ENCODE results near the gene FAM241A.
"Not testable (repeated sequence)": the region's sequence is repeated elsewhere in the genome, so short reads cannot be mapped to it uniquely, and the experiment has no call there.

FAM241A gene

GRCh38 chr4:112140536-112140935 is 4.7 kb upstream of the FAM241A start:
- no peak for DNase-seq

DNA sequence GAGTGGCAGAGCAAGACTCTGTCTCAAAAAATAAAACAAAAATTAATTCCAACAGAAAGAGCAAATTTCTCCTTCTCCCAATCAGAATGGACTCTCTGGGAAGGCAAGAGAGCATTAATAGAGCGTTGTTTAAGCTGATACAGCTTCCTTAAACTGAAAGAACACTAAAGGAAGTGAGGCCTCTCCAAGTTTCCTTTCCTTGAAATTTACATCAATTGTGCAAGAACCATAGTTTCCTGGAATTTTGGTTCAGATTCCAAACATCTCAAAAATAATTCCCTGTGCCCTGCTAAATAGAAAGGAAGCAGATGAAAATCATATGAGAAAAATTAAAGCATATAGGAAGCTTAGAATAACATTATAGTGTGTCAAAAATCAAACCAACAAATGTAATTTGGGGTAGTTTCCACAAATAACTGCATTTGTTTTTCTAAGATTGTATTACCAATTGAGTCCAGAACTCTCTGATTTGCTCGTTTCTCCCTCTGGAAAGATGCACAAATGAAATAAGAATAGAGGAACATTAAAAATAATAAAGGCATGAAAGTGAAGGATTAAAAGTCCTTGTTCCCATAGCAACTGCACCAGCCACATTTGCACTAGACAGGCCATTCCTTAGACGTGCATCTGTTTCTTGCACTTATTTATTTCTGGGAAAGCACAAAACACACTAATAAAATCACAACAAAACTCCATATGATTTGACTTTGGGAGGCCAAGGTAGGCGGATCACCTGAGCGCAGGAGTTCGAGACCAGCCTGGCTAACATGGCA is 3.7 kb upstream of the FAM241A start:
- DNase-seq, result no peak

GRCh38 chr4:112142182-112142581 is 3.1 kb upstream of the FAM241A start:
- no peak for DNase-seq

GRCh38 chr4:112143781-112144180 is 1.5 kb upstream of the FAM241A start:
- no peak for DNase-seq

DNA sequence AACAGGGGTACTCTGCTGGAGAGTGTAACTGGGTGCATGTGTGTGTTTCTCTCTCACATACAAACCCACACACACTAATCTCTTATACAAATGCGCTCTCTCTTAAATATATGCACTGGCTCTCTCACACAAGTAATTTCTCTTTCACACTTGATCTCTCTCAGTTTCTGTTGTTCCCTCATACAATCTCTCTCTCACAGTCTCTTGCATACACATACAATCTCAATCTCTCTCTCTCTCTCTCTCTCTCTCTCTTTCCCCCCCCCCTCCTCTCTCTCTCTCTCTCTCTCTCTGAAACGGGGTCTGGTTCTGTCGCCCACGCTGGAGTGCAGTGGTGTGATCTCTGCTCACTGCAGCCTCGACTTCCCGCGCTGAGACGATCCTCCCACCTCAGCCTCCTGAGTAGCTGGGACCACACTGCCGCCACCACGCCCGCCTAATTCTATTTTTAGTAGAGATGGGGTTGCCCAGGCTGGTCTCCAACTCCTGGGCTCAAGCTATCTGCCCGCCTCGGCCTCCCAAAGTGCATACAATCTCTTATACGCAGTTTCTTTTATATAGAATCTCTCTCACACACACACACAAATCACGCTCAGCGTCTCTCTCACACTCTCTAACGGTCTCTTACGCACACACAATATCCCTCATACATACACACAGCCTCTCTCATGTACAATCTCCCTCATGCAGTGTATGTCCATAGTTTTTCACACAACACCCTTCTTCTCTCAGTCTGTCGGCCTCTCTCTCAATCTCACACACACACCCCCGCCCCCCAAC is 518 bp upstream of the FAM241A start:
- DNase-seq, result no peak

- no peak for DNase-seq
Measured at GRCh38 chr4:112145790-112146501, 692 bp downstream of the FAM241A start.

- no peak for DNase-seq
Measured at GRCh38 chr4:112146502-112146813, 1.2 kb downstream of the FAM241A start.

DNA sequence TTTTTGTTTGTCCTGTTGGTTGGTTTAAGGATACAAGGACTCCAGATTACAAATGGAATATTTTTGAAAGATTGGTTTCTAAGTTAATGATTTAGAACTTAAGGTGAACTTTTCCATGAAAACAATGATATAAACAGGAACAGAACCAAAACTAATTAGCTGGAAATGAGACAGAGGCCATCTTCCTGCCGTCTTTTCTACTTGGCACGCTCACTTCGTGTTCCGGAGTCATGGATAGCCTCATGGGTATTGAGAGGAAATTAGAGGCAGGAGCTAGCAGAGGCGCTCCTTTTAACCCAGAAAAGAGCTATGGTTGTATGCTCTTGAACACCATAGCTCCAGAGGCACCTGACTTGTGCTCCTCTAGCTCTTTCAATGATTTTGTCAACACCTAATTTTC is 2.4 kb downstream of the FAM241A start:
- no peak for DNase-seq

DNA sequence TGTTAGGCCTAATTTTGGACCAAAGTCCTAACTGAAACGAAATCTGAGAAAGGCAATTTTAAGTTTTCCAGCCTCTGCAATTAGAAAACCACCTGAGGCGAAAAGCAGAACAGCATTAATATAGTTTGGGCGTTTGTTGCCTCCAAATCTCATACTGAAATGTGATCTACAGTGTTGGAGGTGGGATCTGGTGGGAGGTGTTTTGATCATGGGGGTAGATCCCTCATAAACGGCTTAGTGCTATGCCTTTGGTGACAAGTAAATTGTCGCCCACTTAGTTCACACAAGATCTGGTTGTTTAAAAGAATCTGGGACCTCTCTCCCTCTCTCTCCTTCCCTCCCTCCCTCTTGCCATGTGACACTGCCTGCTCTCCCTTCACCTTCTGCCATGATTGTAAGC is 5.7 kb downstream of the FAM241A start:
- no peak for DNase-seq

GRCh38 chr4:112152521-112152920 is 7.3 kb downstream of the FAM241A start:
- no peak for DNase-seq

DNA sequence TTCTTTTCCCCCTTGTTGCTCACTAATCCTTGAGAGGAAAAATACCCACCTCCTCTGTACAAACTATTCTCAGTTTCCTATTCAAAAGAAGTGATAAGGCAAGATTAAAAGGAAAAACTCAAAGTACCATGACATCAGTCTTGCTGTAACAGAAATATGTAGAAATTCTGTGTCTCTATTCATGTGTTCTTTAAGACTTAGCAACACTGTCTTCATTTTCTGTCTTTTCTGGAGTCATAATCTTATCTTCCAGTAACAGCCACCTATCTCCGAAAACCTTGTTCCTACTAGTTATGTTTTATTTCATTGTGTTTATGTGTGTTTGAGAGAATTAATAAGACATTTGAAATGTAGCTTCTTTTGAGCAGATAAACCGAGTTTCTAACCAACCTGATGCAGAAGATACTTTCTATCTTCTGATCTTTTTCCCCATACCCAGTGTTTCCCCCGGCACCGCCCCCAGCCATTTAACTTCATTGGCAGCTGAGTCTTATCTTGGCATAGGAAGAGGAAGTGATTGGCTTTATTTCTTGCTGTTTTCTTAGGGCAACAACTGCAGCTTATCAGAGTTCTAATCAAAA is 8.0 kb downstream of the FAM241A start:
- DNase-seq, result no peak

- DNase-seq, result no peak
Measured at GRCh38 chr4:112156112-112156511, 10.9 kb downstream of the FAM241A start.

GRCh38 chr4:112156553-112156952 is 11.3 kb downstream of the FAM241A start:
- no peak for DNase-seq

DNA sequence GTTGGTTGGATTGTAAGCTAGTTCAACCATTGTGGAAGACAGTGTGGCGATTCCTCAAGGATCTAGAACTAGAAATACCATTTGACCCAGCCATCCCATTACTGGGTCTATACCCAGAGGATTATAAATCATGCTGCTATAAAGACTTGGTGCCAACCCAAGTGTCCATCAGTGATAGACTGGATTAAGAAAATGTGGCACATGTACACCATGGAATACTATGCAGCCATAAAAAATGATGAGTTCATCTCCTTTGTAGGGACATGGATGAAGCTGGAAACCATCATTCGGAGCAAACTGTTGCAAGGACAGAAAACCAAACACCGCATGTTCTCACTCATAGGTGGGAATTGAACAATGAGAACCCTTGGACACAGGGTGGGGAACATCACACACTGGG is 18.5 kb downstream of the FAM241A start:
- DNase-seq, result not testable (repeated sequence)

DNA sequence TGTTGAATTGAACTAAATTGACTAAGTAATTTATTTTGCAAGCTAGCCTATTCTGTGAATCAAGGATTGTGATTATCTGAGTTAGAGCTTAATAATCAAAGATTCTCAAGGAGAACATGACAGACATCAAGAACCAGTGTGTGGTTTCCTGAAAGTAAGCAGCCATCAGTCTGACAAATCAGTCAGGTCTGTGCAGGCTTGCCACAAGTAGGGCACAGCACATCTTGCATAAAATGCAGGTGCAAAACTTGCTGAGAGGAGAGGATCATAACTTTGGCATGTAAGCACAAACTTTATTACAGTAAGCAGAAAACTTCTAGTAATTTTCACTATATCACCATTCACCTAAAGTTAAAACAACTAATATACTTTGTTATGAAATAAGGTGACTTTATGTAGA is 22.5 kb downstream of the FAM241A start:
- no peak for DNase-seq

DNA sequence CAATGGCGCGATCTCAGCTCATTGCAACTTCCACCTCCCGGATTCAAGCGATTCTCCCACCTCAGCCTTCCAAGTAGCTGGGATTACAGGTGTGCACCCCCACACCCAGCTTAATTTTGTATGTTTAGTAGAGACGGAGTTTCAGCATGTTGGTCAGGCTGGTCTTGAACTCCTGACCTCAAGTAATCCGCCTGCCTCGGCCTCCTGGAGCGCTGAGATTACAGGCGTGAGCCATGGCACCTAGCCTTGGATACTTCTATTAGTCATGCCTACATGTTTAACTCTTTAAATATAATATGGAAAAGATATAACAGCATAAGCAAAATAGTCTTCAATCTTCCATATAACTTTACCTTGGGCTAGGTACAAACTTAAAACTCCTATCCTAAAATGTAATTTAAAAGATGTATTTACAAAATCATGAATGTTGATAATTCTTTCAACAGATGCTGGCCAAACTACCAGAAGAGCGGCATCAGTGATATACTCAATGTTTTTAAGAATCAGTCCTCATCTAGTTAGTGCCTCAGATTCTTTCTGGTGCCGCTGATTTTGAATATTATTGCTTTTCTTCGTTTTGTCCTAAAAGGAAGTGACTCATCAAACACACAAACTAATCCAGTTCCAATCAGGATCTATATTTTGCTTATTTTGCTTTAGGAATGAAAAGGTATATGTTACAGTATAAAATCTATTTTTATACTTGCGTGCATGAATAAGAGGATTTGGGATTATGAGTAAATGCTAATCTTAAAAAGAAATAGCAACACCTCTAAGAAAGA is 23.7 kb downstream of the FAM241A start:
- no peak for DNase-seq

GRCh38 chr4:112170451-112170993 is 25.3 kb downstream of the FAM241A start:
- DNase-seq, result no peak

GRCh38 chr4:112171051-112171763 is 26.0 kb downstream of the FAM241A start:
- not testable (repeated sequence) for DNase-seq

DNA sequence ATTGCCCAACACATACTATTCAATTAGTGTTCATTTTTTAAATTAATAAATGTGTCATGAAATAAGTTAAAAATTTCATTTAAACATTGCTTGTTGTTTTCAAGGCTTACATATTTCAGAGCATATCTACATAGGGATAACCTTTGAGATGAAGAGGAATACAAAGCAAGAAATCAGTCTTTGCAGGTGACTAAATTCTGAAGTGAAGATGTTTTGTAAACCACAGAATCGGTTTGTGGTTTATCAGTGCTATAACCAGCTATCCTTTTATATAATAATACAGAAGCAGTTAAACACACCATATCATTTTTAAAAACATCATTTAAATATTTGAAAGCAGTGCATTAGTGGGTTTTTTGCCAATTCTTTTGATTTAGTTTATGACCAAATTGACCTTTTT is 26.9 kb downstream of the FAM241A start:
- no peak for DNase-seq

DNA sequence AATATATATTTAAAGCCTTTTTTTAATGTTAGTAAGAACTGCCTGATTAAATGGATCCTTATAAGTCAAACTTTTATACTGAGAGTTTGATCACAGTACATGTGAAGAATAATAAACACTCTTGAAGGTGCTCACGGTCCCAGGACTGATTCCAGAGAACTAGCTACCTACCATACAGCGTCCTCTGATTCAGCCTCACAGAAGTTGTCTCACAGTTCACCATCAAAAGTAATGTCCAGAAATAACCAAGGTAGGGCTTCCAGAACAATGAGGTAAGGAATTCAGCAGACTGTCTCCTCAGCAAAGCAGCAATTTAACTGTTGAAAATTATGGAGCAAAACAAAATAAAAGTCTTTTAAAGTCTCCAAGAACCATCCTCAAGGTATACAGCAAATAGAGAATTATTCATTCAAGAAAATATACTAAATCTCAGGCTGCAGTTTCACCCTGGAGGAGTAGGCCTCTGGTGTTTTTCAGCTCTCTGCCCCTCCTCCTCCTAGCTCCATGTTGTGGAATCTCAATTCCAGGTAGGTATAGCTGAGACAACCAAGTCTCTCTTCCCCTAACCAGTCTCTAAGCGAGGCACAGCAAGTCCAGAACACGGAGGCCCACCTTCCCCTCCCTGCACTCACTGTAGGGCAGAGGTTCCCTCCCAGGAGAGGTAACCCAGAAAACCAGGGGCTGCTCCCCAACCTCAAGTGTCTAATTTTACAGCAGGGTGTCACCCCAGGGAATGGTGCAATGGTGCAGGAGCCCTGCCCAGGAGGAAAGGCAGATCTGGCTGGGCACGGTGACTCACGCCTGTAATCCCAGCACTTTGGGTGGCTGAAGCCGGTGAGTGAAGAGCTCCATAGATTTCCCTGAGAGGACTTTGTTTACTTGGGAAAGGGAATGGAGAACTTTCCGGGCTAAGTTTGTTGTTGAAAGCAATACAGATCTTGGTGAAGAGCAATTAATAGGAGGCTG is 28.6 kb downstream of the FAM241A start:
- DNase-seq, result no peak

GRCh38 chr4:112175840-112176239 is 30.6 kb downstream of the FAM241A start:
- no peak for DNase-seq

Measured in NCI-H1436 (cell line).